HG02623 (cell line): ENCODE data around the gene TXNDC11.
"Not testable (repeated sequence)": the region's sequence is repeated elsewhere in the genome, so short reads cannot be mapped to it uniquely, and the experiment has no call there.

ENCODE experiments used
- ATAC-seq: cut with Tn5 transposase; IDR thresholded peaks from one replicate; pipeline ENCODE4 v1.9.1; 2021; ENCODE audit warnings: moderate library complexity; ENCODE audit not compliant: unreplicated experiment

Gene TXNDC11

GRCh38 chr16:11742536-11743307 lies at the start of gene TXNDC11:
TXNDC11 (minus strand) TSS chr16:11742857; CDS start chr16:11742730, 127 bp downstream.
- peak; percentile 83 for ATAC-seq

- ATAC-seq = no peak
Observed at GRCh38 chr16:11791144-11791828, 48.6 kb upstream of the TXNDC11 start.

- no peak for ATAC-seq
Observed at GRCh38 chr16:11788914-11789313, 46.3 kb upstream of the TXNDC11 start.

- ATAC-seq = not testable (repeated sequence)
Observed at GRCh38 chr16:11784980-11785599, 42.4 kb upstream of the TXNDC11 start.

- not testable (repeated sequence) for ATAC-seq
Observed at GRCh38 chr16:11784381-11784780, 41.7 kb upstream of the TXNDC11 start.

GRCh38 chr16:11784038-11784369 lies 41.3 kb upstream of the TXNDC11 start:
- no peak for ATAC-seq

- ATAC-seq = no peak
Observed at GRCh38 chr16:11783319-11784037, 40.8 kb upstream of the TXNDC11 start.

GRCh38 chr16:11781773-11782172 lies 39.1 kb upstream of the TXNDC11 start:
- ATAC-seq = no peak

GRCh38 chr16:11780991-11781680 lies 38.5 kb upstream of the TXNDC11 start:
- ATAC-seq = no peak

GRCh38 chr16:11779074-11779473 lies 36.4 kb upstream of the TXNDC11 start:
- ATAC-seq = no peak

- ATAC-seq = no peak
Observed at GRCh38 chr16:11774065-11774626, 31.5 kb upstream of the TXNDC11 start.

GRCh38 chr16:11768849-11769248 lies 26.2 kb upstream of the TXNDC11 start:
- ATAC-seq = no peak

GRCh38 chr16:11762431-11762830 lies 19.8 kb upstream of the TXNDC11 start:
- no peak for ATAC-seq

GRCh38 chr16:11759997-11760396 lies 17.3 kb upstream of the TXNDC11 start:
- no peak for ATAC-seq

- ATAC-seq = no peak
Observed at GRCh38 chr16:11759163-11759834, 16.6 kb upstream of the TXNDC11 start.

GRCh38 chr16:11757671-11758545 lies 15.3 kb upstream of the TXNDC11 start:
- no peak for ATAC-seq

- no peak for ATAC-seq
Observed at GRCh38 chr16:11756248-11756647, 13.6 kb upstream of the TXNDC11 start.

GRCh38 chr16:11755022-11755760 lies 12.5 kb upstream of the TXNDC11 start:
- no peak for ATAC-seq
